Measurements from ENCODE around the gene TAS2R9. TPM values are rescaled to one million over a fixed set of nuclear protein-coding genes. Genes with fewer than 3 reads are reported as not detected.
"Not testable (repeated sequence)": the region's sequence is repeated elsewhere in the genome, so short reads cannot be mapped to it uniquely, and the experiment has no call there.

The TAS2R9 gene
- total and polyA plus RNA-seq, 7 experiments from 2014 or later, result not detected

- CTCF ChIA-PET, result interaction anchor here (0.6 kb wide), 1 partner anchor 17 kb away, joined by 3 read pairs; no protein-coding TSS in a partner anchor
- Histone ChIP-seq H3K9me3 (ENCODE audit: control insufficient read depth in 2 of 3, low read length in 3 of 3) (no peaks in the 10 kb centered on the region), H3K4me1 (ENCODE audit: control insufficient read depth in 2 of 2, insufficient read depth in 2 of 2, low read length in 2 of 2) (no peaks in the 10 kb centered on the region), H3K27me3 (ENCODE audit: control insufficient read depth in 2 of 2, insufficient read depth in 2 of 2, low read length in 2 of 2) (no peaks in the 10 kb centered on the region), H3K4me3 (ENCODE audit: low read length) (no peak within 1 kb of the TSS), H3K36me3 (ENCODE audit: control insufficient read depth in 2 of 3, insufficient read depth in 3 of 3, low read length in 3 of 3) (no peaks in the 10 kb centered on the region), H3K27ac (ENCODE audit: low read depth, low read length) (no peak within 1 kb of the TSS)
- DNase-seq (no peak), ATAC-seq (no peak)
- H3K4me1 Mint-ChIP-seq, result no peaks in the 10 kb centered on the region
- H3K36me3 Mint-ChIP-seq, result no peaks in the 10 kb centered on the region
- H3K27me3 Mint-ChIP-seq, result peaks cover 23 to 36% (median 31%) of the 10 kb centered on the region in 5 donors
- intact Hi-C loops (cut with micrococcal nuclease), result no loop called here
- no peak within 1 kb of the TSS for H3K4me3 Mint-ChIP-seq
- no peaks in the 10 kb centered on the region for H3K9me3 Mint-ChIP-seq
- POLR2A ChIA-PET, result no interaction called here
- H3K27ac Mint-ChIP-seq, result no peak within 1 kb of the TSS
These were observed 7.4 kb downstream of the TAS2R9 start, which contains the start of gene TAS2R7 for GRCh38 chr12:10802587-10802986. Gene TAS2R7, minus strand, starts transcription at chr12:10802627. Its CDS starts 57 bp downstream, at chr12:10802570.

DNA sequence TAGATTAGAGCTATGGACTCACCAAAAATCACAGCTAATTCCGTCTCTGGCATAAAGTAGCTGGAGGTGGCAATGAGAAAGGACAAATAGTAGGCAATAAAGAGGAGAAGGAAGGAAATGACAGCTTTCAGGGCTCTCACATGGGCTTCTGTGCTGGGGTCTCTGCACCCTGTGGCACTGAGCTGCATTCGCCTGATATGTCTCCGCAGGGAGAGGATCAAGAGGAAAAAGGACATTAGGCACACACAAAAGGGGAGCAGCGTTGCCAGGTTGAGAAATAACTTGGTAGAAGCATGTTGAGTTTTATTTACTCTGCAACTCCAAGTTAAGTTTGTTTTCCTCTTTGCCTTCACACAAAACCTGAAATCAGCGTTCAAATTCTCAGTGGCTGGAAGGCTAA, 8.2 kb downstream of the TAS2R9 start:
- no peaks in the 10 kb centered on the region for H3K9me3 ChIP-seq (ENCODE audit: control insufficient read depth in 2 of 3, low read length in 3 of 3)
- intact Hi-C loops (cut with micrococcal nuclease), result no loop called here
- POLR2A ChIA-PET, result no interaction called here
- no peaks in the 10 kb centered on the region for H3K4me1 Mint-ChIP-seq
- no peak overlapping the region for H3K4me3 ChIP-seq (ENCODE audit: low read length)
- CTCF ChIA-PET, result no interaction called here
- H3K4me1 ChIP-seq (ENCODE audit: control insufficient read depth in 2 of 2, insufficient read depth in 2 of 2, low read length in 2 of 2), result no peaks in the 10 kb centered on the region
- peaks cover 24 to 39% (median 33%) of the 10 kb centered on the region in 5 donors for H3K27me3 Mint-ChIP-seq
- H3K36me3 ChIP-seq (ENCODE audit: control insufficient read depth in 2 of 3, insufficient read depth in 3 of 3, low read length in 3 of 3), result no peaks in the 10 kb centered on the region
- no peaks in the 10 kb centered on the region for H3K36me3 Mint-ChIP-seq
- no peak overlapping the region for H3K27ac ChIP-seq (ENCODE audit: low read depth, low read length)
- no peak for DNase-seq
- no peaks in the 10 kb centered on the region for H3K9me3 Mint-ChIP-seq
- ATAC-seq, result no peak
- H3K4me3 Mint-ChIP-seq, result no peak overlapping the region
- H3K27ac Mint-ChIP-seq, result no peak overlapping the region
- peaks cover 0 to 2% of the 10 kb centered on the region in 2 donors for H3K27me3 ChIP-seq (ENCODE audit: control insufficient read depth in 2 of 2, insufficient read depth in 2 of 2, low read length in 2 of 2)

DNA sequence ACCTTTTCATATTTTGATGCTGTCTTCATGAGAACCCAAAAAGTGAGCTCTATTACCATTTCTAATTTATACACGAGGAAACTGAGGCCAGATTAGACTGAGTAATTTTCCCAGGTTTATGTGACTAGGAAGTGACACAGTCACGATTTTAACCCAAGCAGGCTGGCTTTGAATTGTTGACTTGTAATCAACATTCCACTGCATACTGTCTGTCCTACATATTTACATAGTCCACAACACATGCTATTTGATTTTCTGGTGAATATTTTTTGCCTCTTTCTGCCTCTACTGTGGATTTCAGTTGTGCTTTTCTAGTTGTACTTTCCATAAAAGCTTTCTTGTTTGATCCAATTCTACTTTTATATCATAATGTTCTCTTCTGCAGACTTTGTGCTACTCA, 15.7 kb downstream of the TAS2R9 start:
- Histone ChIP-seq H3K4me3 (ENCODE audit: low read length) (no peak overlapping the region), H3K27ac (ENCODE audit: low read depth, low read length) (no peak overlapping the region), H3K9me3 (ENCODE audit: control insufficient read depth in 2 of 3, low read length in 3 of 3) (no peaks in the 10 kb centered on the region), H3K4me1 (ENCODE audit: control insufficient read depth in 2 of 2, insufficient read depth in 2 of 2, low read length in 2 of 2) (no peaks in the 10 kb centered on the region), H3K27me3 (ENCODE audit: control insufficient read depth in 2 of 2, insufficient read depth in 2 of 2, low read length in 2 of 2) (peaks cover 3% of the 10 kb centered on the region in 2 donors), H3K36me3 (ENCODE audit: control insufficient read depth in 2 of 3, insufficient read depth in 3 of 3, low read length in 3 of 3) (no peaks in the 10 kb centered on the region)
- no peaks in the 10 kb centered on the region for H3K4me1 Mint-ChIP-seq
- H3K36me3 Mint-ChIP-seq, result peaks cover 0 to 3% (median 0%) of the 10 kb centered on the region in 5 donors
- no peak for ATAC-seq
- H3K9me3 Mint-ChIP-seq, result peaks cover 0 to 3% (median 0%) of the 10 kb centered on the region in 11 donors
- no peak for DNase-seq
- ChIA-PET POLR2A (no interaction called here), CTCF (no interaction called here)
- no peak overlapping the region for H3K27ac Mint-ChIP-seq
- intact Hi-C loops (cut with micrococcal nuclease), result no loop called here
- peaks cover 5 to 21% (median 13%) of the 10 kb centered on the region in 5 donors for H3K27me3 Mint-ChIP-seq
- no peak overlapping the region for H3K4me3 Mint-ChIP-seq

DNA sequence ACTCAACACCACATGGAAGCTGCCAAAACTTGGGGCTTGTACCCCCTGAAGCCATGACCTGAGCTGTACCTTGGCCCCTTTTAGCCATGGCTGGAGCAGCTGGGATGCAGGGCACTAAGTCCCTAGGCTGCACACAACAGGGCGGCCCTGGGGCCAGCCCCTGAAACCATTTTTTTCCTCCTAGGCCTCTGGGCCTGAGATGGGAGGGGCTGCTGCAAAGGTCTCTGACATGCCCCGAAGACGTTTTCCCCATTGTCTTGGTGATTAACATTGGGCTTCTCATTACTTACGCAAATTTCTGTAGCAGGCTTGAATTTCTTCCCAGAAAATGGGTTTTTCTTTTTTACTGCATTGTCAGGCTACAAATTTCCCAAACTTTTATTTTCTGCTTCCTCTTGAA, 18.2 kb downstream of the TAS2R9 start:
- H3K4me1 Mint-ChIP-seq; H3K36me3 Mint-ChIP-seq; POLR2A ChIA-PET; H3K9me3 ChIP-seq (ENCODE audit: control insufficient read depth in 2 of 3, low read length in 3 of 3); H3K27ac Mint-ChIP-seq; H3K9me3 Mint-ChIP-seq; H3K27me3 ChIP-seq (ENCODE audit: control insufficient read depth in 2 of 2, insufficient read depth in 2 of 2, low read length in 2 of 2); CTCF ChIA-PET; intact Hi-C loops (cut with micrococcal nuclease); H3K4me1 ChIP-seq (ENCODE audit: control insufficient read depth in 2 of 2, insufficient read depth in 2 of 2, low read length in 2 of 2); H3K36me3 ChIP-seq (ENCODE audit: control insufficient read depth in 2 of 3, insufficient read depth in 3 of 3, low read length in 3 of 3); H3K27ac ChIP-seq (ENCODE audit: low read depth, low read length); DNase-seq; H3K4me3 Mint-ChIP-seq; H3K4me3 ChIP-seq (ENCODE audit: low read length); ATAC-seq: not testable (repeated sequence)
- H3K27me3 Mint-ChIP-seq, result peaks cover 0 to 19% (median 14%) of the 10 kb centered on the region in 5 donors

DNA sequence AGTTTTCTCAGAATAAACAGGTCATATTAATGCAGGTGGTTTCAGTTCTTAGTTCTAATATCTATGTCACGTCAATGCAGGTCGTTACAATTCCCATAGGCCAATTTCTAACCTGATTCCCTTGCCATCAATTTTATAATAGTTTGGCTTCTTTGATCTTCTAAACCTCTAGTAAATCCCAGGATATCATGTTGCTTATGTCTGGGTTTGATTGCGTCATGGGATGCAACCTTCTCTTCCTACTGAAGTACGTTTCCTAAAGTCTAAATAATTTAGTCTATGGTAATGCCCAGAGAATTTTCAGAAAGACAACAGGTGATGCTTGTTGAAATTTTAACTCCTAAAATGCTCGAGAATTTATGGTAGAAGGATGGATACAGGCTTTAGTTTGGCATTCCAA, 26.7 kb downstream of the TAS2R9 start:
- Mint-ChIP-seq H3K36me3 (no peaks in the 10 kb centered on the region), H3K4me3 (no peak overlapping the region), H3K27ac (no peak overlapping the region), H3K9me3 (no peaks in the 10 kb centered on the region), H3K27me3 (peaks cover 9 to 15% (median 14%) of the 10 kb centered on the region in 5 donors), H3K4me1 (no peaks in the 10 kb centered on the region)
- H3K27me3 ChIP-seq (ENCODE audit: control insufficient read depth in 2 of 2, insufficient read depth in 2 of 2, low read length in 2 of 2), result no peaks in the 10 kb centered on the region
- no peaks in the 10 kb centered on the region for H3K9me3 ChIP-seq (ENCODE audit: control insufficient read depth in 2 of 3, low read length in 3 of 3)
- no peak overlapping the region for H3K4me3 ChIP-seq (ENCODE audit: low read length)
- H3K36me3 ChIP-seq (ENCODE audit: control insufficient read depth in 2 of 3, insufficient read depth in 3 of 3, low read length in 3 of 3), result no peaks in the 10 kb centered on the region
- ChIA-PET CTCF (no interaction called here), POLR2A (no interaction called here)
- DNase-seq (no peak), ATAC-seq (no peak)
- no peaks in the 10 kb centered on the region for H3K4me1 ChIP-seq (ENCODE audit: control insufficient read depth in 2 of 2, insufficient read depth in 2 of 2, low read length in 2 of 2)
- no peak overlapping the region for H3K27ac ChIP-seq (ENCODE audit: low read depth, low read length)
- intact Hi-C loops (cut with micrococcal nuclease), result no loop called here

DNA sequence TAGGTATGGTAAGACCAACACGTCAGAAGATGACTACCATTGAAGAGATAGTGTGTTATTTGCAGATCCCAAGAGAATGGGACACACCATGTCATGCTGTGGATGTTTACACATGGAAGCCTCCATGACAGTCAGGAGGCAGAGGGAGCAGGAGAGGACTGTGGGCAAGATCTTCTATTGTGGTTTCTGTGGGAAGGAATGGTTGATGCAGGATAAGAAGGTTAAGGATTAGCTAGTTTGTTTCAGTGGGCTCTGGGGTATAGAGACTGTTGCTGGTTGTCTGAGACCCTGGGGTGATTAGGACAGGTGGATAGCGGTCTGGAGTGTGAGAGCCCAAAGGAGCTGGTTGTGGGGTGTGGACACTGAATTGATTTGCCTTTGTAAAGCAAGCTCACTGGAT, 30.9 kb downstream of the TAS2R9 start:
- POLR2A ChIA-PET, result no interaction called here
- H3K27ac Mint-ChIP-seq, result no peak overlapping the region
- H3K27me3 Mint-ChIP-seq, result peaks cover 9 to 20% (median 17%) of the 10 kb centered on the region in 5 donors
- no peaks in the 10 kb centered on the region for H3K36me3 Mint-ChIP-seq
- H3K27ac ChIP-seq (ENCODE audit: low read depth, low read length), result no peak overlapping the region
- no peaks in the 10 kb centered on the region for H3K36me3 ChIP-seq (ENCODE audit: control insufficient read depth in 2 of 3, insufficient read depth in 3 of 3, low read length in 3 of 3)
- no peak overlapping the region for H3K4me3 Mint-ChIP-seq
- DNase-seq, result no peak
- no peaks in the 10 kb centered on the region for H3K27me3 ChIP-seq (ENCODE audit: control insufficient read depth in 2 of 2, insufficient read depth in 2 of 2, low read length in 2 of 2)
- H3K4me1 Mint-ChIP-seq, result no peaks in the 10 kb centered on the region
- no peak for ATAC-seq
- intact Hi-C loops (cut with micrococcal nuclease), result no loop called here
- H3K9me3 Mint-ChIP-seq, result no peaks in the 10 kb centered on the region
- no peaks in the 10 kb centered on the region for H3K9me3 ChIP-seq (ENCODE audit: control insufficient read depth in 2 of 3, low read length in 3 of 3)
- CTCF ChIA-PET, result interaction anchor here (1.3 to 1.4 kb wide), 2 partner anchors 8 to 708 kb away, joined by 5 read pairs; no protein-coding TSS in a partner anchor
- H3K4me3 ChIP-seq (ENCODE audit: low read length), result no peak overlapping the region
- no peaks in the 10 kb centered on the region for H3K4me1 ChIP-seq (ENCODE audit: control insufficient read depth in 2 of 2, insufficient read depth in 2 of 2, low read length in 2 of 2)

DNA sequence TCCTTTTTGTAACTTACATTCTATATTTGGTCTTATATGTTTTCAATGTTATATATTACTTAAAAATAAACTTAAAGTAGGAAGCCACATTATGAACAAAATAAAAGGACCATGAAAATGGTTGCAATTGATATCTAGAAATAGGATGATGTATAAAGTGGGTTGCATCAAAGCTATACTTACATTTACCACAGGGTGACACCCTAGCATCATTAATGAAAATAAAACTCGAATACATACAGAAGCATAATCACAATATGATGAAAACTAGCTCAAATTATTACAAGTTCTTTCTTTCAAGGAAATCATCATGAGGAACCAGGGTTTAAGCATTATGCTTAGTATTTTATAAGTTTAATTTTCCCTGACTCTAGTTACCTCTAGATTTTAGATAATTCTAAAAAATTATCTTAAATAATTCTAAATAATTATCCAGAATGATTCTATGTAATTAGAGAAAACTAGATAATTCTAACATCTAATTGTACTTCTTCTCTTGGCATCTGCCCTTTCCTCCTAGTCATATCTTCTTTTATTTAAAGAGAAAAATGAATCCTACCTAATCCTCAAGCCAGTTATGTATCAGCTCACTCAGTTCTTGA, 38.7 kb downstream of the TAS2R9 start:
- Mint-ChIP-seq H3K27me3 (peaks cover 41 to 56% (median 52%) of the 10 kb centered on the region in 5 donors), H3K9me3 (no peaks in the 10 kb centered on the region), H3K27ac (no peak overlapping the region), H3K4me3 (no peak overlapping the region), H3K36me3 (no peaks in the 10 kb centered on the region), H3K4me1 (no peaks in the 10 kb centered on the region)
- peak in 7 of 9 donors; percentile 9 to 56 (median 45) for DNase-seq
- no peaks in the 10 kb centered on the region for H3K36me3 ChIP-seq (ENCODE audit: control insufficient read depth in 2 of 3, insufficient read depth in 3 of 3, low read length in 3 of 3)
- no peaks in the 10 kb centered on the region for H3K9me3 ChIP-seq (ENCODE audit: control insufficient read depth in 2 of 3, low read length in 3 of 3)
- ATAC-seq, result peak; percentile 63
- intact Hi-C loops (cut with micrococcal nuclease), result loop anchor here (1.0 to 5.0 kb wide), 4 partner anchors 428 to 1556 kb away; no protein-coding TSS in a partner anchor
- CTCF ChIA-PET, result interaction anchor here (0.6 to 4.2 kb wide), 8 partner anchors 9 to 1262 kb away, joined by 3 to 37 read pairs (median 4); no protein-coding TSS in a partner anchor
- no peaks in the 10 kb centered on the region for H3K4me1 ChIP-seq (ENCODE audit: control insufficient read depth in 2 of 2, insufficient read depth in 2 of 2, low read length in 2 of 2)
- H3K27ac ChIP-seq (ENCODE audit: low read depth, low read length), result no peak overlapping the region
- H3K4me3 ChIP-seq (ENCODE audit: low read length), result no peak overlapping the region
- POLR2A ChIA-PET, result no interaction called here
- H3K27me3 ChIP-seq (ENCODE audit: control insufficient read depth in 2 of 2, insufficient read depth in 2 of 2, low read length in 2 of 2), result no peaks in the 10 kb centered on the region

Data from naive thymus-derived CD4-positive, alpha-beta T cell (primary cell).